ENCODE measurements around the gene DLX6.

Gene DLX6

DNA sequence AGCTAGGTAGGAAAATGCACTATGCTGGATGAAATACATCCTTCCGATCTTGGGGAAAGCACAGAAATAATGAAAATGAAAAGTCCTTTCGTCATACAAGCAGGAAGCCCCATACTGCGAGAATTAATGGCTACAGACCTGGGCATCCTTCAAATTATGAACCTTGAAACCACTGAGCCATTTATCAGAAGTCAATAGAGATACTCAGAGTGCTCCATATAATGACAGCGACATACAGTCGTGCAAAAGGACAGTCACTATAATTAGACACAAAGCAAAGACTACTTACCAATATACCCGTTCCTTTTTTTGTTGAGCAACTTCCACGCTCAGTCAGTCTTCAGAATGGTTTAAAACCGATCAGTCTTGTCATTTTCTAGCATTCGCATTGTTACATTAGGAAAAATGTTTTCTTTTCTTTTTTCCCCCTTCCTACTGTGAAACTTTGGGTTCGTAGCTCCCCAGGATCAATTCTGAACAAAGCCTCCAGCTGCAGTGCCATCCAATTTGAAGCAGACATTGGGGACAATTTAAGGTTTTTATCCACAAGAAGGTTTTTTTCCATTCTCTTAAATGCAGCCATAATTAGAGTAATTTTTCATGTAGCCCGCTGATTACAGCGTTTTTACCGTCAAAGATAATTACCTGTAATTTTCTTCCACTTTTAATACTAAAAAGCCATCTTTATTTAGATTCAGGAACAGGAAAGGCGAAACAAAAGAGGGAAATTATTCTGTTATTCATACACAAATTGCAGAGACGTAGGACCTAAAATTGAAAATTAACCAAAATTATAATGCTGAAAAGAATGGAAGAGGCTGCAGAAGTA is 6.4 kb downstream of the DLX6 start:
- no peak for DNase-seq

DNA sequence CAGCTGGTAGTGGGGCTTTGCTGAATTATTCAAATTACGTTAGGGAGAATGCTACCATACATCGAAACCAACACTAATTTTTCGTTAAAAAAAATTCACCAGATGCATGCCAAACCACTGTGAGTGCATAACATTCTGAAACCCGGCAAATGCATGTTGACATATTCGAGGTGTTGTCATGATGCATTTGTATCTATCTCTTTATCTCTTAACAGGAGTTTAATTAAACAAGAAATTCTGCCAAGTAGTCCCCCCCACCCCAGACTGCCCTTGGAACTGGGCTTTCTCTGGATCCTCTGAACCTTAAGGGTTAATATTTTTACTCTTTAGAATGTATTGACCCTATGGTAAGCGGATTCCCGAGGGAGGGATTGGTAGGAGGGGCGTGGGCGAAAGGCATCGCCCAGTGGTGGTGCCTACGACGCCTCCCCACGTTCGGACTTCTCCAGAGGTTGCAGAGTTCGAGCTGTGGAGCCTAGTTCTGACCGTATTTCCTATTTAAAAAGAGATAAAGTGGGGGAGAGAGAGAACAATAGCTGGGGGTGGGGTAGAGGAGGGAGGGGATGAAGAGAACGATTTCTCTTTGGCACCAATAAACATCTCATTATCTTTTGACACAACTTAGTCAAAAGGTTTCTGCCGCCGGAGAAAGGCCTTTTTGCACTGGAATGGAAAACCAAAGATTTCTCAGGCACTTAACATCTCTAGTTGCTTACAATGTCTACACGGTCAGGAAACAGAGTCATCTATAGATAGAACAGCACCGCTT is 7.2 kb downstream of the DLX6 start:
- DNase-seq: no peak

DNA sequence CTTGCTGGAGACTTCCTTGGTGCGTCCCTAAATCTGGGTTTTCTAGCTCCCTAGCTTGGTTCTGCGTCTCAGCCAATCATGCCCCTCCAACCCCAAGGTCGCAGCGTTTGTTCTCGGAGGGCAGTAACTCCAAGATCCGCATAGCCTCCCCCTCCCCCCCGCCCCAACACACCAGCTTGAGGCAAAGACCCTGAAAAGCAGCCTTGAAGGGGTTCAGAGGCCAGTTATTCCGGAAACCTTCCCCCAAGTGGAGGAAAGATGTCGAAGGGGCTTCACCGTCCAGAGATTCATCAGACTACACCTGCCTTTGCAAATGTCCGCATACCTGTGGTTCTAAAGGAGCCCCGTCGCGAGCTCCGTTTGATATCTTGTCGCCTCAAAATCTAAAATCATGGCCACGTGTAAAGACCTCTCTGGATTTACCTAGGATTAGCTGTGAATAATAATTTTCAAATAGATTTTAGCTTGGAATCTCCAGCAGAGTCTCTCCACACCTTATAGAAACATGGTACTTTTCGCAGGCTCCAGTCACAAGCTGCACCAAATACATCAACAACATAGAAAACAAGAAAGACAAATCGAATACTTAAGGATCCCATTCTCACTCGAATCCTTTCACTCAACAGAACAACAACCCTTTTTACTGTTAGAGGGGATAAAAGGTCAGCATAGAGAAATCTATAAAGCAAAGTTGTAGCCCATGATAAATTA is 7.9 kb downstream of the DLX6 start:
- no peak for DNase-seq

GRCh38 chr7:97013845-97014134 is 8.4 kb downstream of the DLX6 start:
- DNase-seq: no peak

DNA sequence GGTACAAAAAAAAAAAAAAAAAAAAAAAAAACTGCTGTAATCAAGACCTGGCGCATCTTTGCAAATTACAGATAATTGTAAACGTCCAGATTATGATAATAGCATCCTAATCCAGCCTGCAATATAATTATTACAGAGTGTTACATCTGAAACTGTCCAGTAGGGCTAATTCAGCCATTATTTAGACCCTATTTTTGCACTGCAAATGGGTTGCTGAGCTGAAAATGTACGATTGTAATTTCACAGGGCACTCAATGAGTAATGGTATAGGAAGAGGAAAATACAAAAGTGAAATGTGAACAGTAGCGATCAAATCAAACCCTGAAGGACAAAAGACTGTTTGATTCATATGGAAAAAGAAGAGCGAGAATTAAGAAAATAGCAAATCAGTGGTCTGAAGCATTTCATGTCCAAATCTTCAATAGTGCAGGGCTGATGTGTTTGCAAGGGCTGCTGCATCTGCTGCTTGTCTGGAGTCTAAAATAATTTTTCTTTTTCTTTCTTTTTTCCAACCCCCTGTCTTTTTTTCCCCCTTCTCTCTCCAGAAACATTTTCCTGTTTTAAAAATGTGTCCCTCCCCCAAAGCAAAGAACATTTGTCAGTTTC is 8.9 kb downstream of the DLX6 start:
- no peak for DNase-seq

- no peak for DNase-seq
These were observed 9.9 kb downstream of the DLX6 start for GRCh38 chr7:97015279-97015678.

DNA sequence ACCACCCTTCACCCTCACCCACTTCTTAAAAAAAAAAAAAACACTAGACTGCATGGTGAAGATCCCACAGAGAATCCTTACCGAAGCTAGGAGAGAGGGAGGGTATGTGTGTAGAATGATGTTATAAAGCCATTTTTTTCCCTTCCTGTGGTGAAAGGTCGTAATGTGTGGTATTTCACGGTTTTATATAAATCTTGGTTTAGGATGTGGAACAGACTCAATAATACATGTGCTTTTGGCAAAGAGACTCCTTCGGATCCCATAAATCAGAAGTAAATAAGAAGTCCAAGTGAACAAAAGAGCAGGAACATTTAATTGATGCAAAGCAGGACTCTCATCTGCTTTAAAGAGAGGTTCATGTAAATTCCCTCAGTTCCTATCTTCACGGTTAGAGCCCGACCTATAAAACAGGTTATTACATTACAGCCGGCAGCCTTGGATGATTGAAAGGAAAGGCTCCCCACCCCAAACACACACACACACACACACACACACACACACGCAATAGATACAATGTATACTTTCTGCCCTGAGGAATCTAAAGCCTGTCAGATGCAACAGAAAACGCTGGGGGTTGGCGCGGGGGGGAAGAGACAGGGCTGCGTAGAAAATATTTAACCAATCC is 10.5 kb downstream of the DLX6 start:
- no peak for DNase-seq

DNA sequence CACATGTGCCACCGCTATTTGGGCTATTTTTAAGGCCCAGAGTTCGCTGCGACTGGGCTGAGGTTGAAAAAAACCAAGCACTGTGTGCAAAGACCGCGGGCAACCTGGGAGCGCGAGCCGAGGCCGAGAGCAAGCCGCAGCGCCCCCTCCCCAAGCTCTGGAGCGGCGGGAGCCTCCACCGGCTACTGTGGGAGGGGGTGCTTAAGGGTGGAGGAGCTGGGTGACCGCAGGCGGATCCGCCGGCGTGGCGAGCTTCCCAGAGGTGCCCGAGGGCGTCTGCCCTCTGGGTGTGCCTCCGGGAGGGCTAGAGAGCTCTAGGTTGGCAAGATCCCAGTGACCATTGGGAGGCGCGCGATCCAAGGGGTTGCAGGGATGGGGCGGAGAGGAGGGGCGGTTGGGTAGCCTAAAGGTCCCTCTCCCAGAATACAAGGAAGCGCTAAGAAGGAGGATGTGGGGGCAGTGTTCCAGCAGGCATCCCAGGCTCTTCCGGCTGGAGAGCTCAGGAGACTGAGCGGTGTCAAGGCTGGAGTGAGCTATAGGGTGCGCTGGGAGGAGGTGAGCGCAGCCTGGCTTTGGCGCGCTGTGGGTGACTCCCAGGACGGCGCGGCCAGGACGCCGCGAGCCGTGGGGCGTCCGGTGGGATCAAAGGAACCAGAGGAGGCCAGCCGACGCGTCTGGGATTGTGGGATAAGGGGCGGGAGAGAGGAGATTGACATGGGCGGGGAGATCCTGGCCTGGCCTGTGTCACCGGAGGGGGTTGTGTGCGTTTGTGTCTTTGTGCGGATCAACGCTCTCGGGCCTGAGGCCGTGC is 11.2 kb downstream of the DLX6 start:
- peak; percentile 80 for DNase-seq

DNA sequence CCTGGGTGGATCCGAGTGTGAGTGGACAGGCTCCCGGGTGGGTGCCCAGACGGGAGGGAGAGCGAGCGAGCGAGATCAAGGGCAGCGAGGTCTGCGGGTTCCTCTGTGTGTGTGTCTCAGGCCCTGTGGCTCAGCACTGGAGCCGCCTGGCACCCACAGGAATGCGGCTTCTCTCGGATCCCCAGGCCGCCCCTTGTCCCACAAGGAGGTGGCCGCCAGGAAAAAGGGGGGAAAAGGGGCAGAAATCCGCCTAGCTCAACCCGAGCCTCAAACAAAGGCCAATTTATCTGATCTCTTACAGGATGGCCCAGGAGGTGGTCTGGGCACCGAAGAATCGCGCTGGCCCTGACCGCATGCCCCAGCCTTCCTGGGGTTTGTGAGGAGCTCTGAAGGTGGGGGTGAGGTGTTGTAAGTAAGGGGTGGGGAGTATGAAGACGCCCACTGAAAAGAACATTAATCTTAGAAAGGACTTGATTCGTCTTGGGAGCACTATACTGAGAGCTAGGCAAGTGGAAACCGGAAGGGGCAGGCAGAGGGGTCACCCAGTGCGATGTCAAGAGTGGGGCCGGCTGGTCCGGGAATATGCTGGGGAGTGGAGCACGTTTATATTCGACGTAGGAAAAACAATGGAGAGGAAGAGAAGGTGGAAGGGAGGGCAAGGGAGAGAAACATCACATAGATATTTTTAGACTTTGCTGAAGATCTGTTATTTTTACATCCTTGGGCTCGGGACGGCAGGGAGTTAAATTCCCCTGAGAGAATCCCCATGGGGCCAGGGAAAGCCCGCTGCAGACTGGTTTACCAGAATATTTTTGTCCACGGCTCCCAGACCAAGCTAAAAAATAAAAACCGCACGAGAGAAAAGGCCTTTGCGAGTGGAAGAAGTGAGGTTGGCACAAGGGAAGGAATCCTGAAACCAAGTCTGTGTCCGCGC is 12.1 kb downstream of the DLX6 start:
- DNase-seq: peak; percentile 77

GRCh38 chr7:97018126-97018601 is 12.8 kb downstream of the DLX6 start:
- no peak for DNase-seq

DNA sequence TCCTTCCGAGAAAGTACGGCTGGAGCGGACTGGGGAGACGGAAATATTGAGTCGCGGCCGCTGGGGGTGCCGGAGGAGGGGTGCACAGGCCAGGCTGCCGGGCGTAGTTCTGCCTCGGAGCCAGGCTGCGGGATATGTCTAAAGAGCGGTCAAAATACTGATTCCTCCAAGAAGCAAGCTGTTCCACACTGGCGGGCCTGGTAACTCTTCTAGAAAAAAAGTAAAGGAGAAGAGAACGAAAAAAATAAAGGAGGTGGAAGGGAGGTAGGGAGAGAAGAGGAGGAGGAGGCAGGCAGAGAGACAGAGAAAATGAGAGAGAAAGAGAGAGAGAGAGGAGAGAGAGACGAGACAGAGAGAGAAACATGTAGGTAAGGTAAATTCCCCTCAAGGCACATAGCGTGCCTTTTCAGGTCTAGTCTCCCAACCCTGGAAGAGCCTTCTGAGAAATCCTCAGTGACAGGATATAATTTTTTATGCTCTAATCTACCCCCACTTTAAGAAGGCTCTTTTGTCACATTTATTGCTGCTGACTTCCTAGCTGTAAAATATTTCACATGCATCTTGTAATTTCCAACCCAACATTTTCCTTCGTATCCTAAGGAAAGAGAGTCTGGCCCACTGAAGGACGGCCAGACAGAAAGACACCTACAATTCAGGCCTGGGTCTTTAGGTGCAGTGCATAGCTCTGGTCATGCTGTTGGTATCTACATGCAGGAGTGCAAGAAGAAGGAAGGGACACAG is 13.6 kb downstream of the DLX6 start:
- DNase-seq: no peak

DNA sequence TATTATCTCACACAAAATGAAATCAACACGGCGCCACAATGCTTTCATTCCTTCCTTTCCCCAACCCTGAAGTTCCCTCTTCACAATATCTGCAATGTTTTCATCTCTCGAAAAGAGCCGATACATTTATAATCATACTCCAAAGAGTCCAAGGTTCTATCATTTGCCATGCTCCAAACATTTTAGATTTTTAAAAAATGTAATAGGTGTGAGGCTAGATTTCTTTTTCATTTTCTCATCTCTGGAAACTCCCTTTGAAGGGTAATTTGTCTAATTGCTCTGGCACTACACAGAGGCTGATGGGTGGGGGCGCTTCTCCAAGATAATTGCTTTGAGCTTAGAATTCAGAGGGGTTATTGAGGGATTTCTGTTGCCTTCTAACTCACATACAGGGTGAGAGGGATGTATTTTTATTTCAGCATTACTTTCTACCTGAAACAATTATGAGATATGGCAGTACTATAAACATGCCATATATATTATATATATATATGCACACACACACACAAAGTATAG is 14.4 kb downstream of the DLX6 start:
- no peak for DNase-seq

DNA sequence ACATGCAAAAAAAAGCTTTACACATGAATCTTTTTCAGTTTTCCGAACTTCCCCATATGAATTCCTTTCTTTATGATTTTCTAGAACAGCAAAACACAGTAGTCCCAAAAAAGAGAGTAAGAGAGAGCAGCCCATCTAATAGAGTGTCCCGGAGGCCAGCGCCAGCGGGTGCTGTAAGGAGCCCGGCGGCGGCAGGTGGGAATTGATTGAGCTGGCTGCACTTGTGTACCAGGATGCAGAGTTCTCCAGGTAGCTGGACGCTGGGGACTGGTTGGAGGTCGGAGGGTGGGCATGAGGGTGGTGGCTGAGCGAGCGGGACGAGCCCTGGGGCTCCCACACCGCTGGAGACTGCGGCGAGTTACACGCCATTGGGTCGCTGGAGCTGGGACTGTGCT is 15.2 kb downstream of the DLX6 start:
- DNase-seq: no peak

GRCh38 chr7:97020996-97021746 is 15.8 kb downstream of the DLX6 start:
- DNase-seq: peak; percentile 21

DNA sequence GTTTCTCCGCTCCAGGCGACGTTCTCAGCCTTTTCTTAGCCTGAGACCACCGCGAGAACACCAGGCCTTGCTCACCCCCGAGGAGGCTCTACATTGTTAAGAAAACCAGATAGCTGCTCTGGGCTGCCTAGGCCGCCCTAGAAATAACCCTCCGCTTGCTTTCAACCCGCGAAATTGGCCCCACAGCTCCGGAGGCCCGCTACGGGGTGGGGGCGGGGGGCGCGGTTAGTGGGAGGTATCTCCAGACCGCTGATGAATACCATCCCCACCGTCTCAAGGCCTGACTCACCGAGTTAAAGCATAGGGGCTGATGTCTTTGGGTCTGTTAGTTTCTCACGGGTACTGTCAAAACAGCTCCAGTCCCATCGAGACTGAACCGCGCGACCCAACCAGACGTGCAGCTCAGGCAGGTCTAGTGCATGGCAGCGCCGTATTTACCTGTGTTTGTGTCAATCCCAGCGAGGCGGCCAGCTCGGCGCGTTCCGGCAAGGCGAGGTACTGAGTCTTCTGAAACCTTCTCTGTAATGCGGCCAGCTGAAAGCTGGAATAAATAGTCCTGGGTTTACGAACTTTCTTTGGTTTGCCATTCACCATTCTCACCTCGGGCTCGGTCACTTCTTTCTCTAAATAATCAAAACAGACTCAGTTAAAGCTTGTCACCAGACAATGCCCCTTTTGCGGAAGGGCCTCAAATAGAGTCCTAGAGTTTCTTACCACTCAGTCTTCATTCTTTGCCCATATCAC is 16.6 kb downstream of the DLX6 start:
- DNase-seq: peak; percentile 49

- peak; percentile 35 for DNase-seq
These were observed 17.3 kb downstream of the DLX6 start for GRCh38 chr7:97022491-97023306.
